GM23338 (cell line): Measurements from ENCODE around the gene GAB2. TPM values are rescaled to one million over a fixed set of nuclear protein-coding genes. Genes with fewer than 3 reads are reported as not detected.

Experiments used
- ATAC-seq: fragments of 200-7000 bp; cut with Tn5 transposase; 3 replicates; pipeline ENCODE4 v1.9.1; 2020
- DNase-seq: peaks from one replicate; pipeline ENCODE4 v3.0.0-alpha.2; 2015; ENCODE audit warnings: low spot score
- H2AFZ ChIP-seq: fragments of 200-600 bp; sonication (generic); 2 replicates; pipeline ENCODE4 v1.8.0; 2016; ENCODE audit warnings: antibody characterized with exemption, mild to moderate bottlenecking, moderate library complexity
- H3F3A ChIP-seq: fragments of 200-600 bp; sonication (generic); replicated peaks from 2 replicates; pipeline ENCODE4 v1.8.0; 2017; ENCODE audit warnings: antibody characterized with exemption, mixed run types, low read depth
- H3K27ac ChIP-seq: fragments of 200-600 bp; sonication (generic); 2 replicates; pipeline ENCODE4 v1.6.1; 2016; ENCODE audit warnings: low read depth
- H3K27me3 ChIP-seq: fragments of 200-600 bp; sonication (generic); 2 replicates; pipeline ENCODE4 v1.8.0; 2016; ENCODE audit warnings: mild to moderate bottlenecking, mixed run types, moderate library complexity; ENCODE audit not compliant: insufficient read depth
- H3K36me3 ChIP-seq: fragments of 200-600 bp; sonication (generic); 2 replicates; pipeline ENCODE4 v1.8.0; 2016; ENCODE audit warnings: mild to moderate bottlenecking; ENCODE audit not compliant: insufficient read depth
- H3K4me1 ChIP-seq: fragments of 200-600 bp; sonication (generic); 2 replicates; pipeline ENCODE4 v1.8.0; 2016; ENCODE audit warnings: mild to moderate bottlenecking, moderate library complexity; ENCODE audit not compliant: insufficient read depth
- H3K4me2 ChIP-seq: fragments of 200-600 bp; sonication (generic); 2 replicates; pipeline ENCODE4 v1.7.1; 2017; ENCODE audit warnings: mixed run types
- H3K4me3 ChIP-seq: fragments of 200-600 bp; sonication (generic); 2 replicates; pipeline ENCODE4 v1.6.1; 2016; ENCODE audit warnings: mixed run types
- H3K79me2 ChIP-seq: fragments of 200-600 bp; sonication (generic); replicated peaks from 2 replicates; pipeline ENCODE4 v1.8.0; 2017; ENCODE audit warnings: mild to moderate bottlenecking; ENCODE audit not compliant: insufficient read depth
- H3K9me2 ChIP-seq: fragments of 200-600 bp; sonication (generic); 2 replicates; pipeline ENCODE4 v1.8.0; 2017; ENCODE audit not compliant: insufficient read depth
- H4K20me1 ChIP-seq: fragments of 200-600 bp; sonication (generic); replicated peaks from 2 replicates; pipeline ENCODE4 v1.8.0; 2017; ENCODE audit warnings: mild to moderate bottlenecking; ENCODE audit not compliant: insufficient read depth
- H3K27ac Mint-ChIP-seq: 2 replicates; pipeline ENCODE4 v1.8.0; 2020; ENCODE audit warnings: inconsistent platforms, mild to moderate bottlenecking, moderate library complexity, mixed read lengths
- H3K27me3 Mint-ChIP-seq: 3 replicates; pipeline ENCODE4 v1.8.0; 2022; ENCODE audit warnings: low read depth, mild to moderate bottlenecking, moderate library complexity, mixed read lengths, inconsistent platforms; ENCODE audit not compliant: insufficient read depth, poor library complexity
- H3K36me3 Mint-ChIP-seq: 3 replicates; pipeline ENCODE4 v1.8.0; 2021; ENCODE audit warnings: low read depth, mild to moderate bottlenecking, inconsistent platforms, moderate library complexity, mixed read lengths
- H3K4me1 Mint-ChIP-seq: 3 replicates; pipeline ENCODE4 v1.8.0; 2020; ENCODE audit warnings: mild to moderate bottlenecking, inconsistent platforms, mixed read lengths
- H3K4me3 Mint-ChIP-seq: 3 replicates; pipeline ENCODE4 v1.8.0; 2021; ENCODE audit warnings: moderate library complexity, mild to moderate bottlenecking, inconsistent platforms, mixed read lengths
- H3K9me3 Mint-ChIP-seq: 3 replicates; pipeline ENCODE4 v1.8.0; 2020; ENCODE audit warnings: moderate library complexity, mild to moderate bottlenecking, inconsistent platforms, mixed read lengths
- CREB1 ChIP-seq: fragments of 250-450 bp; sonication (Bioruptor Pico); IDR thresholded peaks from 2 replicates; pipeline ENCODE4 v1.5.0; 2020; ENCODE audit warnings: low read depth, mild to moderate bottlenecking, moderate library complexity
- CTCF ChIP-seq, 2 experiments: fragments of 200-600 bp in 1 of 2; sonication (generic) in 1 of 2; conservative IDR thresholded peaks; 2 replicates each; pipeline versions ENCODE4 v1.5.1 to v1.6.1; 2016 to 2017; ENCODE audit warnings: antibody characterized with exemption in 2 of 2, low read depth in 2 of 2, mild to moderate bottlenecking in 2 of 2, moderate library complexity in 1 of 2
- ETS1 ChIP-seq: IDR thresholded peaks from 2 replicates; pipeline ENCODE4 v1.6.1; 2016; ENCODE audit warnings: antibody characterized with exemption
- EZH2 ChIP-seq: fragments of 200-600 bp; sonication (generic); IDR thresholded peaks from one replicate; pipeline ENCODE4 v1.8.0; 2017; ENCODE audit warnings: antibody characterized with exemption, mild to moderate bottlenecking, low read depth; ENCODE audit not compliant: unreplicated experiment
- EZH2phosphoT487 ChIP-seq: fragments of 200-600 bp; sonication (generic); IDR thresholded peaks from one replicate; pipeline ENCODE4 v1.8.1; 2018; ENCODE audit warnings: antibody characterized with exemption; ENCODE audit not compliant: unreplicated experiment
- JUNB ChIP-seq: IDR thresholded peaks from one replicate; pipeline ENCODE4 v1.6.1; 2016; ENCODE audit warnings: antibody characterized with exemption; ENCODE audit not compliant: unreplicated experiment
- NANOG ChIP-seq: IDR thresholded peaks from 2 replicates; pipeline ENCODE4 v1.6.1; 2016; ENCODE audit warnings: antibody characterized with exemption, borderline replicate concordance
- POLR2AphosphoS5 ChIP-seq: IDR thresholded peaks from 2 replicates; pipeline ENCODE4 v1.6.1; 2016; ENCODE audit warnings: antibody characterized with exemption, low read depth
- STAT1 ChIP-seq: IDR thresholded peaks from one replicate; pipeline ENCODE4 v1.6.1; 2016; ENCODE audit warnings: antibody characterized with exemption; ENCODE audit not compliant: unreplicated experiment
- ZNF114 ChIP-seq: fragments of 250-450 bp; sonication (Bioruptor Pico); IDR thresholded peaks from 2 replicates; pipeline ENCODE4 v1.5.0; 2020; ENCODE audit warnings: mild to moderate bottlenecking, moderate library complexity
- ZNF331 ChIP-seq: fragments of 250-450 bp; sonication (Bioruptor Pico); IDR thresholded peaks from 2 replicates; pipeline ENCODE4 v1.5.0; 2020; ENCODE audit warnings: low read depth, mild to moderate bottlenecking, moderate library complexity
- polyA plus RNA-seq: library from polyadenylated mRNA; unstranded; fragments of >200 nt; fragmentation: Nextera tagmentation; extraction: Ambion mirVana; gene quantifications from 2 replicates; pipeline ENCODE4 v1.2.1, GENCODE V29; 2016
- total RNA-seq: library from RNA; depleted of rRNA; stranded (reverse); fragments of >200 nt; shearing (Covaris generic); gene quantifications from 2 replicates; pipeline ENCODE4 v1.2.3, GENCODE V29; 2014
- TF ChIP-seq, protein P1 (sequence below): IDR thresholded peaks from one replicate; pipeline ENCODE4 v1.6.1; 2018; ENCODE audit warnings: antibody characterized with exemption; ENCODE audit not compliant: unreplicated experiment
- TF ChIP-seq, protein P2 (sequence below): fragments of 250-450 bp; sonication (Bioruptor Pico); IDR thresholded peaks from 2 replicates; pipeline ENCODE4 v1.5.0; 2020; ENCODE audit warnings: mild to moderate bottlenecking, moderate library complexity

Gene GAB2
- total and polyA plus RNA-seq, 2 experiments from 2014 or later, result 2.0 to 10.8 TPM

DNA sequence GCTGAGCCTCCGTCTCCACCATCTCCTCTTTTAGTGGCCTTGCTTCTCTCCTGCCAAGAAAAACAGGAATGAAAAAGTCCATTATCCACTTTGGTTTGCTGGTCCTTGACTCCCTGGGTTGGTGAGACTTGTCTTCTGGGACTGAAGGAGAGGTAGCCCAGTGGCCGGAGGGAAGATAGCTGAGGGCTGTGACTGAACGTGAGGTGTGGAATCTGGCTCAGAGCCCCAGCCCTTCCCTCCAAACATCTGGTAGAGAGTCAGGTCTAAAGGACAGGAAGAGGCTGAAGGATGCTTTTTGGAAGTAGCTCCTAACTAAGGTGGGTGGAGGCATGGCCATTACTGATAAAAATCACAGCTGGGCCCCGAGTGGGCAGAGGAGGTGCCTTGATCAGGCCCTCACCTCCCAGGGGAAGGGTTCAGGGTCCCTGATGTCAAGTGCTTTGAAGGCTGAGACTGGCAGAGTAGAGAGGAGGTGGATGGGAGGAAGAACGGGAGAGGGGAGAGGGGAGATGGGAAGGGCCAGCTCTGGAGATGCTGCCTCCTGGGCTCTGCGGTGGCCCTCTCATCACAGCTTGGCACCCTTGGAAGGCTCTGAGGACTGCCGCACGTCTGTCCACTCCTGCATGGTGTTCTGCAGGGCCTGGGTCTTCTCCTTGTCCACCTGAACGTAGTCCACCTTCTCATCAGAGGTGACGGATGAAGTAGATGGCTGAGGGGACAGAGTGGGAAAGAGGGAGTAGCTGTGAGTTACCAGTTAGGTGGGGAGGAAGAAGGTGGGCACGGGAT is 198.7 kb downstream of the GAB2 start:
- no peak for ATAC-seq
- Mint-ChIP-seq H3K4me3 (no peak overlapping the region), H3K27me3 (peaks cover 8% of the 10 kb centered on the region), H3K4me1 (no peaks in the 10 kb centered on the region; the same call in 2 of the 3 replicates), H3K27ac (no peak overlapping the region), H3K9me3 (no peaks in the 10 kb centered on the region; the same call in 2 of the 3 replicates), H3K36me3 (peaks cover 11% of the 10 kb centered on the region; the same call in 1 of the 3 replicates)
- Histone ChIP-seq H3K27ac (no peak overlapping the region), H3K79me2 (no peaks in the 10 kb centered on the region), H4K20me1 (0 out of 2 replicates have a peak, but pooled peaks cover 3% of the 10 kb centered on the region), H3K36me3 (no peaks in the 10 kb centered on the region), H3K4me2 (no peak overlapping the region), H3K4me1 (no peaks in the 10 kb centered on the region), H3K27me3 (no peaks in the 10 kb centered on the region), H3K4me3 (no peak overlapping the region), H3F3A (no peaks in the 10 kb centered on the region), H2AFZ (no peak overlapping the region), H3K9me2 (0 out of 2 replicates have a peak, but pooled peaks cover 2% of the 10 kb centered on the region)
- no peak for TF ChIP-seq EZH2
- TF ChIP-seq ZNF331, result no peak
- no peak for TF ChIP-seq STAT1
- no peak for TF ChIP-seq NANOG
- no peak for TF ChIP-seq CREB1 (CRISPR knock-in tag)
- no peak for TF ChIP-seq EZH2phosphoT487
- TF ChIP-seq JUNB, result no peak
- TF ChIP-seq ETS1, result no peak
- TF ChIP-seq POLR2AphosphoS5, result no peak
- TF ChIP-seq, protein P1, sequence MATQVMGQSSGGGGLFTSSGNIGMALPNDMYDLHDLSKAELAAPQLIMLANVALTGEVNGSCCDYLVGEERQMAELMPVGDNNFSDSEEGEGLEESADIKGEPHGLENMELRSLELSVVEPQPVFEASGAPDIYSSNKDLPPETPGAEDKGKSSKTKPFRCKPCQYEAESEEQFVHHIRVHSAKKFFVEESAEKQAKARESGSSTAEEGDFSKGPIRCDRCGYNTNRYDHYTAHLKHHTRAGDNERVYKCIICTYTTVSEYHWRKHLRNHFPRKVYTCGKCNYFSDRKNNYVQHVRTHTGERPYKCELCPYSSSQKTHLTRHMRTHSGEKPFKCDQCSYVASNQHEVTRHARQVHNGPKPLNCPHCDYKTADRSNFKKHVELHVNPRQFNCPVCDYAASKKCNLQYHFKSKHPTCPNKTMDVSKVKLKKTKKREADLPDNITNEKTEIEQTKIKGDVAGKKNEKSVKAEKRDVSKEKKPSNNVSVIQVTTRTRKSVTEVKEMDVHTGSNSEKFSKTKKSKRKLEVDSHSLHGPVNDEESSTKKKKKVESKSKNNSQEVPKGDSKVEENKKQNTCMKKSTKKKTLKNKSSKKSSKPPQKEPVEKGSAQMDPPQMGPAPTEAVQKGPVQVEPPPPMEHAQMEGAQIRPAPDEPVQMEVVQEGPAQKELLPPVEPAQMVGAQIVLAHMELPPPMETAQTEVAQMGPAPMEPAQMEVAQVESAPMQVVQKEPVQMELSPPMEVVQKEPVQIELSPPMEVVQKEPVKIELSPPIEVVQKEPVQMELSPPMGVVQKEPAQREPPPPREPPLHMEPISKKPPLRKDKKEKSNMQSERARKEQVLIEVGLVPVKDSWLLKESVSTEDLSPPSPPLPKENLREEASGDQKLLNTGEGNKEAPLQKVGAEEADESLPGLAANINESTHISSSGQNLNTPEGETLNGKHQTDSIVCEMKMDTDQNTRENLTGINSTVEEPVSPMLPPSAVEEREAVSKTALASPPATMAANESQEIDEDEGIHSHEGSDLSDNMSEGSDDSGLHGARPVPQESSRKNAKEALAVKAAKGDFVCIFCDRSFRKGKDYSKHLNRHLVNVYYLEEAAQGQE, result no peak
- TF ChIP-seq, protein P2, sequence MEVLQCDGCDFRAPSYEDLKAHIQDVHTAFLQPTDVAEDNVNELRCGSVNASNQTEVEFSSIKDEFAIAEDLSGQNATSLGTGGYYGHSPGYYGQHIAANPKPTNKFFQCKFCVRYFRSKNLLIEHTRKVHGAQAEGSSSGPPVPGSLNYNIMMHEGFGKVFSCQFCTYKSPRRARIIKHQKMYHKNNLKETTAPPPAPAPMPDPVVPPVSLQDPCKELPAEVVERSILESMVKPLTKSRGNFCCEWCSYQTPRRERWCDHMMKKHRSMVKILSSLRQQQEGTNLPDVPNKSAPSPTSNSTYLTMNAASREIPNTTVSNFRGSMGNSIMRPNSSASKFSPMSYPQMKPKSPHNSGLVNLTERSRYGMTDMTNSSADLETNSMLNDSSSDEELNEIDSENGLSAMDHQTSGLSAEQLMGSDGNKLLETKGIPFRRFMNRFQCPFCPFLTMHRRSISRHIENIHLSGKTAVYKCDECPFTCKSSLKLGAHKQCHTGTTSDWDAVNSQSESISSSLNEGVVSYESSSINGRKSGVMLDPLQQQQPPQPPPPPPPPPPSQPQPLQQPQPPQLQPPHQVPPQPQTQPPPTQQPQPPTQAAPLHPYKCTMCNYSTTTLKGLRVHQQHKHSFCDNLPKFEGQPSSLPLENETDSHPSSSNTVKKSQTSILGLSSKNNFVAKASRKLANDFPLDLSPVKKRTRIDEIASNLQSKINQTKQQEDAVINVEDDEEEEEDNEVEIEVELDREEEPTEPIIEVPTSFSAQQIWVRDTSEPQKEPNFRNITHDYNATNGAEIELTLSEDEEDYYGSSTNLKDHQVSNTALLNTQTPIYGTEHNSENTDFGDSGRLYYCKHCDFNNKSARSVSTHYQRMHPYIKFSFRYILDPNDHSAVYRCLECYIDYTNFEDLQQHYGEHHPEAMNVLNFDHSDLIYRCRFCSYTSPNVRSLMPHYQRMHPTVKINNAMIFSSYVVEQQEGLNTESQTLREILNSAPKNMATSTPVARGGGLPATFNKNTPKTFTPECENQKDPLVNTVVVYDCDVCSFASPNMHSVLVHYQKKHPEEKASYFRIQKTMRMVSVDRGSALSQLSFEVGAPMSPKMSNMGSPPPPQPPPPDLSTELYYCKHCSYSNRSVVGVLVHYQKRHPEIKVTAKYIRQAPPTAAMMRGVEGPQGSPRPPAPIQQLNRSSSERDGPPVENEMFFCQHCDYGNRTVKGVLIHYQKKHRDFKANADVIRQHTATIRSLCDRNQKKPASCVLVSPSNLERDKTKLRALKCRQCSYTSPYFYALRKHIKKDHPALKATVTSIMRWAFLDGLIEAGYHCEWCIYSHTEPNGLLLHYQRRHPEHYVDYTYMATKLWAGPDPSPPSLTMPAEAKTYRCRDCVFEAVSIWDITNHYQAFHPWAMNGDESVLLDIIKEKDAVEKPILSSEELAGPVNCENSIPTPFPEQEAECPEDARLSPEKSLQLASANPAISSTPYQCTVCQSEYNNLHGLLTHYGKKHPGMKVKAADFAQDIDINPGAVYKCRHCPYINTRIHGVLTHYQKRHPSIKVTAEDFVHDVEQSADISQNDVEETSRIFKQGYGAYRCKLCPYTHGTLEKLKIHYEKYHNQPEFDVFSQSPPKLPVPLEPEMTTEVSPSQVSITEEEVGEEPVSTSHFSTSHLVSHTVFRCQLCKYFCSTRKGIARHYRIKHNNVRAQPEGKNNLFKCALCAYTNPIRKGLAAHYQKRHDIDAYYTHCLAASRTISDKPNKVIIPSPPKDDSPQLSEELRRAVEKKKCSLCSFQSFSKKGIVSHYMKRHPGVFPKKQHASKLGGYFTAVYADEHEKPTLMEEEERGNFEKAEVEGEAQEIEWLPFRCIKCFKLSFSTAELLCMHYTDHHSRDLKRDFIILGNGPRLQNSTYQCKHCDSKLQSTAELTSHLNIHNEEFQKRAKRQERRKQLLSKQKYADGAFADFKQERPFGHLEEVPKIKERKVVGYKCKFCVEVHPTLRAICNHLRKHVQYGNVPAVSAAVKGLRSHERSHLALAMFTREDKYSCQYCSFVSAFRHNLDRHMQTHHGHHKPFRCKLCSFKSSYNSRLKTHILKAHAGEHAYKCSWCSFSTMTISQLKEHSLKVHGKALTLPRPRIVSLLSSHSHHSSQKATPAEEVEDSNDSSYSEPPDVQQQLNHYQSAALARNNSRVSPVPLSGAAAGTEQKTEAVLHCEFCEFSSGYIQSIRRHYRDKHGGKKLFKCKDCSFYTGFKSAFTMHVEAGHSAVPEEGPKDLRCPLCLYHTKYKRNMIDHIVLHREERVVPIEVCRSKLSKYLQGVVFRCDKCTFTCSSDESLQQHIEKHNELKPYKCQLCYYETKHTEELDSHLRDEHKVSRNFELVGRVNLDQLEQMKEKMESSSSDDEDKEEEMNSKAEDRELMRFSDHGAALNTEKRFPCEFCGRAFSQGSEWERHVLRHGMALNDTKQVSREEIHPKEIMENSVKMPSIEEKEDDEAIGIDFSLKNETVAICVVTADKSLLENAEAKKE (CRISPR knock-in tag), result no peak
- no peak for TF ChIP-seq ZNF114
- TF ChIP-seq CTCF (conservative IDR thresholded peaks at IDR 0.05; ENCODE audit: low read depth in 2 of 2), result no peak
- DNase-seq, result no peak
